SK-N-MC (cell line): ENCODE measurements around the gene ZBTB20.

ENCODE experiments used
- DNase-seq: peaks from one replicate; pipeline ENCODE4 v3.0.0-alpha.2; 2011; ENCODE audit warnings: low read depth, low spot score
- H3K27ac ChIP-seq: fragments of 200-600 bp; sonication (generic); 2 replicates; pipeline ENCODE4 v1.5.1; 2016; ENCODE audit warnings: mixed run types
- H3K36me3 ChIP-seq: fragments of 200-600 bp; sonication (generic); 2 replicates; pipeline ENCODE4 v1.6.1; 2017; ENCODE audit warnings: antibody characterized with exemption, low read length, mixed read lengths; ENCODE audit not compliant: insufficient read depth
- H3K4me3 ChIP-seq: fragments of 200-600 bp; sonication (generic); 2 replicates; pipeline ENCODE4 v1.5.1; 2016
- H3K9ac ChIP-seq: fragments of 200-600 bp; sonication (generic); 2 replicates; pipeline ENCODE4 v1.8.0; 2017; ENCODE audit warnings: mixed run types, mixed read lengths; ENCODE audit not compliant: insufficient read length
- H3K9me3 ChIP-seq: fragments of 200-600 bp; sonication (generic); 2 replicates; pipeline ENCODE4 v1.6.1; 2017; ENCODE audit warnings: low read depth, mild to moderate bottlenecking, antibody characterized with exemption, low read length, moderate library complexity, mixed read lengths
- EZH2 ChIP-seq: fragments of 200-600 bp; sonication (generic); IDR thresholded peaks from one replicate; pipeline ENCODE4 v1.6.1; 2017; ENCODE audit warnings: antibody characterized with exemption
- FOXP2 ChIP-seq: optimal IDR thresholded peaks from 2 replicates; pipeline ENCODE3; 2011; ENCODE audit warnings: mild to moderate bottlenecking, moderate library complexity; ENCODE audit not compliant: insufficient read depth; ENCODE audit errors: extremely low read length, control extremely low read depth
- POLR2AphosphoS5 ChIP-seq: IDR thresholded peaks from 2 replicates; pipeline ENCODE4 v1.6.1; 2012; ENCODE audit warnings: mild to moderate bottlenecking, low read depth, low read length, borderline replicate concordance

Gene ZBTB20

GRCh38 chr3:114953215-114953799 lies 193.8 kb downstream of the ZBTB20 start:
- Histone ChIP-seq H3K9ac (no peak overlapping the region), H3K27ac (no peak overlapping the region), H3K36me3 (no peaks in the 10 kb centered on the region), H3K4me3 (no peak overlapping the region), H3K9me3 (no peaks in the 10 kb centered on the region)
- TF ChIP-seq POLR2AphosphoS5, result no peak
- TF ChIP-seq EZH2, result no peak
- no peak for TF ChIP-seq FOXP2
- no peak for DNase-seq

DNA sequence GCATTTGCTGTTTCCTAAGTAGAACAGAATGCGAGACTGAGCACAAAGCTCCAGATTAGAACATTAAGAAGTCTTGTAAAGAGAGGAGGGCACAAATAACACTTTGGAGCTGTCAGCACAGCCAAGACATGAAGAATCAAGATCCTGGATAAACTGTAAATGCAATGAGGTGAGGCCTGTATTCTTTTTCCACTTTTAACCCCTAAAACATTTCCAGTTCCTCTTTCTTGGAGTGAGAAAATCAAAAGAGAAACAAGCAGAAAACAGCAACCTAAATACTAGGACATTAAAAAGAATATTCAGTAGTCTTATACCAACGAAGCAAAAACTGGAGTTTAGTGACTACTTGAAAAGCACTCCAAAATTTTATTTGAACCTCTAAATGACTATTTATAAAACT lies 204.3 kb downstream of the ZBTB20 start:
- TF ChIP-seq POLR2AphosphoS5 (no peak), EZH2 (no peak), FOXP2 (no peak)
- Histone ChIP-seq H3K4me3 (no peak overlapping the region), H3K27ac (no peak overlapping the region), H3K36me3 (no peaks in the 10 kb centered on the region), H3K9ac (no peak overlapping the region), H3K9me3 (no peaks in the 10 kb centered on the region)
- DNase-seq, result no peak

- Histone ChIP-seq H3K9me3 (no peaks in the 10 kb centered on the region), H3K9ac (no peak overlapping the region), H3K27ac (no peak overlapping the region), H3K36me3 (no peaks in the 10 kb centered on the region), H3K4me3 (no peak overlapping the region)
- TF ChIP-seq POLR2AphosphoS5 (no peak), FOXP2 (no peak), EZH2 (no peak)
- DNase-seq, result no peak
Measured at GRCh38 chr3:114941626-114942309, 205.3 kb downstream of the ZBTB20 start.

DNA sequence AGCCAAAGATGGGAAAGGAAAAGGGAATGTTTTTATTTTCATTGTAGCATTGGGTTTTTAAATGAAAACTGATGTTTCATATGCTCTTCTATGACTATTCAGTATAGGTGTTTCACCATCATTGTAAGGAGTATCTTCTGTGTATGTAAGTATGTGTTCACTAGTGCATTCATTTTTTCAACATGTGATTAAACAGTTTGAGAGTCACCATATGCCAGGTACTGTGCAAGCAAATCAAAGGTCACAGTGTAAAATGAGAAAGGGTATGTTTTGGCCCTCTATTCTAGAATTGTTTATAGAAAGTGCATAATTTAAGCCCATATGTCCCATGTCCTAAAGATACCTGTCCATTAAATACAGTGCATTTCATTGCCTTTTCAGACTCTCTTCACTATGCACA lies 207.2 kb downstream of the ZBTB20 start:
- H3K27ac ChIP-seq, result no peak overlapping the region
- no peak for DNase-seq
- no peaks in the 10 kb centered on the region for H3K36me3 ChIP-seq
- H3K9ac ChIP-seq, result no peak overlapping the region
- H3K9me3 ChIP-seq, result no peaks in the 10 kb centered on the region
- TF ChIP-seq FOXP2 (no peak), POLR2AphosphoS5 (no peak), EZH2 (no peak)
- H3K4me3 ChIP-seq, result no peak overlapping the region

- H3K27ac ChIP-seq, result no peak overlapping the region
- H3K4me3 ChIP-seq, result no peak overlapping the region
- H3K9ac ChIP-seq, result no peak overlapping the region
- no peaks in the 10 kb centered on the region for H3K9me3 ChIP-seq
- no peak for DNase-seq
- no peak for TF ChIP-seq FOXP2
- TF ChIP-seq EZH2, result no peak
- TF ChIP-seq POLR2AphosphoS5, result no peak
- no peaks in the 10 kb centered on the region for H3K36me3 ChIP-seq
Measured at GRCh38 chr3:114933407-114933806, 213.7 kb downstream of the ZBTB20 start.

DNA sequence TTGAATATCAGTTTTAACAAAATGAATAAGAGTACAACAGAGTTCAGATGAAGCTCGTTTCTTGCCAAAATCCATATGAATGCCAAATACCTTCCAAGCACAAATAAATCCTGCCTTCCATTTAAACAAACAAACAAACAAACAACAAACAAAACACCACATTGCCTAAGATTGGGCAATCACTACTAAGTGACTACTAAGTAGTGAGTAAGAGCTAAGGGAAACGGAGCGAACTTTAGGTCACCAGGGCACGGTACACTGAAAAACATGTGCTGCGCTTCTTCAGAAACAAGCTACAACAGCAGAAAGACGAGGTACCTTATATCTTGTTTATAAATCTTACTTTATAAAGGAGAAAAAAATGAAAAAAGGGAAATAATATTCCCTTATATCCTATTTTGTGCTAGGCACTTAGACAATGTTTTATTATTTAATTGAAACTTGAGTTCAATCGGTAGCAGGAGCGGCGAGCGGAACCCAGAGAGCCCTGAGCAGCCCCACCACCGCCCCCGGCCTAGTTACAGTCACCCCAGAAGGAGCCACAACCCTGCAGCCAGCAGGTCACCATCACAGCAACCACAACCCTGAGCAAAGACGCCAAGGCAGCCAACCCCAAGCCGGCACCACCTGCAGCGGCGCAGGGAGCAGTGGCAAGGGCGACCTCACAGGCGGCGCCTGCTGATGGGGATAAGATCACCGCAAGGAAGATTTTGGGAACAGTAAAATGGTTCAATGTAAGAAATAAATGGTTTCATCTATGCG lies 216.9 kb downstream of the ZBTB20 start:
- Histone ChIP-seq H3K9ac (no peak overlapping the region), H3K4me3 (no peak overlapping the region), H3K27ac (no peak overlapping the region), H3K36me3 (no peaks in the 10 kb centered on the region), H3K9me3 (no peaks in the 10 kb centered on the region)
- TF ChIP-seq FOXP2, result no peak
- DNase-seq, result no peak

GRCh38 chr3:114928989-114929640 lies 218.0 kb downstream of the ZBTB20 start:
- Histone ChIP-seq H3K36me3 (no peaks in the 10 kb centered on the region), H3K4me3 (no peak overlapping the region), H3K9me3 (no peaks in the 10 kb centered on the region), H3K9ac (no peak overlapping the region), H3K27ac (no peak overlapping the region)
- DNase-seq, result no peak
- TF ChIP-seq FOXP2 (no peak), POLR2AphosphoS5 (no peak), EZH2 (no peak)

- Histone ChIP-seq H3K9me3 (no peaks in the 10 kb centered on the region), H3K36me3 (no peaks in the 10 kb centered on the region), H3K9ac (no peak overlapping the region), H3K27ac (no peak overlapping the region), H3K4me3 (no peak overlapping the region)
- TF ChIP-seq POLR2AphosphoS5 (no peak), FOXP2 (no peak), EZH2 (no peak)
- no peak for DNase-seq
Measured at GRCh38 chr3:114904633-114905032, 242.5 kb downstream of the ZBTB20 start.

DNA sequence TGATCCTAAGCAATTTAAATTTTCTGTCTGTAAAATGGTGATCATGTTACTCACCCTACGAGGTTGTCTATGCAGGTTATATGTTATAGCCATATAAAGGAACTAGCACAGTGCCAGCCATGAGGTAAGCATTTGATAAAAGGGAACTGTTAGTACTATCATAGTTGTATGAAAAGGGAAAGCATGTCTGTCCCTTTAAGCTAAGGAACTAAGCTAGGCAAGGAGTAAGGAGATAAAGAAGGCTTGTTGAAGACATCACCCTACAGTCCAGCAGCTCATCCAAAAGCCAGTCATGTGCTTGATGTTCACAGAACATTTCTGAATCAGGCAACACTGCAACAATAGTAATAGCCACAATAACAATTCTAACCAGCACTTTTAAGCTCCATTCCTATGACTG lies 243.9 kb downstream of the ZBTB20 start:
- no peak overlapping the region for H3K27ac ChIP-seq
- DNase-seq, result no peak
- TF ChIP-seq FOXP2 (no peak), POLR2AphosphoS5 (no peak), EZH2 (no peak)
- no peak overlapping the region for H3K4me3 ChIP-seq
- H3K9me3 ChIP-seq, result no peaks in the 10 kb centered on the region
- H3K9ac ChIP-seq, result no peak overlapping the region
- H3K36me3 ChIP-seq, result no peaks in the 10 kb centered on the region
